GM12872 (cell line): ENCODE measurements around the gene ANKRD30B.

ENCODE experiments used
- TF ChIP-seq, protein P1 (sequence below): IDR thresholded peaks from 3 replicates; pipeline ENCODE4 v1.5.1; 2011; ENCODE audit warnings: low read depth, mild to moderate bottlenecking, low read length, moderate library complexity; ENCODE audit not compliant: insufficient read depth

ANKRD30B gene

GRCh38 chr18:14776801-14777200 is 28.8 kb downstream of the ANKRD30B start:
- TF ChIP-seq, protein P1, sequence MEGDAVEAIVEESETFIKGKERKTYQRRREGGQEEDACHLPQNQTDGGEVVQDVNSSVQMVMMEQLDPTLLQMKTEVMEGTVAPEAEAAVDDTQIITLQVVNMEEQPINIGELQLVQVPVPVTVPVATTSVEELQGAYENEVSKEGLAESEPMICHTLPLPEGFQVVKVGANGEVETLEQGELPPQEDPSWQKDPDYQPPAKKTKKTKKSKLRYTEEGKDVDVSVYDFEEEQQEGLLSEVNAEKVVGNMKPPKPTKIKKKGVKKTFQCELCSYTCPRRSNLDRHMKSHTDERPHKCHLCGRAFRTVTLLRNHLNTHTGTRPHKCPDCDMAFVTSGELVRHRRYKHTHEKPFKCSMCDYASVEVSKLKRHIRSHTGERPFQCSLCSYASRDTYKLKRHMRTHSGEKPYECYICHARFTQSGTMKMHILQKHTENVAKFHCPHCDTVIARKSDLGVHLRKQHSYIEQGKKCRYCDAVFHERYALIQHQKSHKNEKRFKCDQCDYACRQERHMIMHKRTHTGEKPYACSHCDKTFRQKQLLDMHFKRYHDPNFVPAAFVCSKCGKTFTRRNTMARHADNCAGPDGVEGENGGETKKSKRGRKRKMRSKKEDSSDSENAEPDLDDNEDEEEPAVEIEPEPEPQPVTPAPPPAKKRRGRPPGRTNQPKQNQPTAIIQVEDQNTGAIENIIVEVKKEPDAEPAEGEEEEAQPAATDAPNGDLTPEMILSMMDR: no peak

DNA sequence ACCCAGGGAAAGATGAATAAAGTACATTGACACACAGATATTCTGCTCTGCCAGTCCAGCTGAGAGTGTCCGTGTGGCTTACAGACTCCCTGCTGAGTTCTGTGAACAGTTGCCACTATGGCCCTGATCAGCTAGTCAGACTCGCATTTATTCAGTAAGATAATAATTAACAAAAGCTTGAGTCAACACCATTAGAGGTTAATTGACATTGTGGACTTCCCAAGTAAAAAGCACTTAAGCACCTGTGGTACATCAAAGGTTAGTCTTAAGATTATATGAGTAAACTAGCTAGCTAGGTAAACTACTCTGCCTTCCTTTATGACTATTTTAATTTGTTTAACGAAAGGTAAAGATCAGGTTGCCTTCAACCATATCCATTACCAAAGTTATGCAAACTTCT is 33.7 kb downstream of the ANKRD30B start:
- TF ChIP-seq, protein P1: no peak

- TF ChIP-seq, protein P1: no peak
Observed at GRCh38 chr18:14784133-14784532, 36.2 kb downstream of the ANKRD30B start.

DNA sequence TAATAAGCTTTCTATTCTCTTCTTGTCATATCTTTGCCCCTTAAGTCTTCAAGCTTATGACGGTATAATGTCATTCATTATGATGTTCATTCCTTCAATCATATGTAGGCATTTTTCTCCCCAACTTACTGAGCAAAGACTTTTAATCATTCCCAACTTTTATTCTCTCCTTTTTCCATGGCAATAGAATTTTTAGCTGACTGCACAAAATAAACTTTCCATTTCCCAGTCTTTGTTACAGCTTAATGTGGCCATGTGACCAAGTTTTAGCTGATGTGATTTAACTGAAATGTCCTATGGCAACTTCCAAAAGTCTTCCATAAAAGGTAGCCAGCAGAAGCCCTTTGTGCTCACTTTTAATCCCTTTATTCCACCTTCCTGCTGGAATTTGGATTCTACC is 152.5 kb downstream of the ANKRD30B start:
- TF ChIP-seq, protein P1: no peak
